ENCODE measurements around the gene DNAJC18. TPM values are rescaled to one million over a fixed set of nuclear protein-coding genes. Genes with fewer than 3 reads are reported as not detected.

Gene DNAJC18
- total and polyA plus RNA-seq, 2 experiments from 2014 or later: 13.4 to 18.9 TPM

GRCh38 chr5:139379626-139380449, 59.5 kb downstream of the DNAJC18 start:
- no peaks in the 10 kb centered on the region for H3K36me3 ChIP-seq (ENCODE audit: insufficient read depth)
- H3K4me3 ChIP-seq: no peak overlapping the region
- DNase-seq (ENCODE audit: low spot score): no peak
- H3K4me3 Mint-ChIP-seq: no peak overlapping the region
- H3K4me2 ChIP-seq: no peak overlapping the region
- no peak for ATAC-seq
- H3K27ac Mint-ChIP-seq: no peak overlapping the region
- no peaks in the 10 kb centered on the region; the same call in 1 of the 2 replicates for H3F3A ChIP-seq (replicated peaks; ENCODE audit: low read depth)
- no peaks in the 10 kb centered on the region; the same call in 1 of the 2 replicates for H4K20me1 ChIP-seq (replicated peaks; ENCODE audit: insufficient read depth)
- H3K36me3 Mint-ChIP-seq (ENCODE audit: low read depth): peaks cover 2% of the 10 kb centered on the region; the same call in 1 of the 3 replicates
- no peak overlapping the region for H2AFZ ChIP-seq
- no peaks in the 10 kb centered on the region for H3K9me3 Mint-ChIP-seq
- H3K79me2 ChIP-seq (replicated peaks; ENCODE audit: insufficient read depth): no peaks in the 10 kb centered on the region
- H3K27me3 ChIP-seq (ENCODE audit: insufficient read depth): no peaks in the 10 kb centered on the region
- peaks cover 8% of the 10 kb centered on the region for H3K27me3 Mint-ChIP-seq (ENCODE audit: insufficient read depth, low read depth, poor library complexity)
- peaks cover 10% of the 10 kb centered on the region; the same call in 2 of the 3 replicates for H3K4me1 Mint-ChIP-seq
- no peak for TF ChIP-seq ZNF462 (CRISPR knock-in tag; IDR thresholded peaks at IDR 0.05)
- TF ChIP-seq EZH2phosphoT487 (IDR thresholded peaks at IDR 0.05; ENCODE audit: unreplicated experiment): no peak
- TF ChIP-seq POLR2AphosphoS5 (IDR thresholded peaks at IDR 0.05; ENCODE audit: low read depth): no peak
- no peak for TF ChIP-seq NANOG (IDR thresholded peaks at IDR 0.05; ENCODE audit: borderline replicate concordance)
- TF ChIP-seq CREB1 (CRISPR knock-in tag; IDR thresholded peaks at IDR 0.05; ENCODE audit: low read depth): no peak
- no peak overlapping the region for H3K27ac ChIP-seq (ENCODE audit: low read depth)
- no peaks in the 10 kb centered on the region for H3K9me2 ChIP-seq (ENCODE audit: insufficient read depth)
- peaks cover 4% of the 10 kb centered on the region; the same call in 1 of the 2 replicates for H3K4me1 ChIP-seq (ENCODE audit: insufficient read depth)
